IMR-90 (cell line): ENCODE data around the gene FBLN1. TPM values are rescaled to one million over a fixed set of nuclear protein-coding genes. Genes with fewer than 3 reads are reported as not detected.

ENCODE experiments used
- ATAC-seq: fragments of 200-7000 bp; cut with Tn5 transposase; 2 replicates; pipeline ENCODE4 v1.9.1; 2020; ENCODE audit warnings: low read depth, mild to moderate bottlenecking, moderate library complexity
- BruUV-seq: library from RNA; stranded (reverse); fragments of 400-500 nt; replicated peaks from 2 replicates; lab custom pipeline; 2021; lab: Mats Ljungman, UMichigan
- CTCF ChIA-PET: fragments of 300-600 bp; formaldehyde crosslinking; extraction: SDS; loops from one replicate; lab custom pipeline; 2021; ENCODE audit warnings: antibody characterized with exemption; lab: Yijun Ruan, JAX
- POLR2A ChIA-PET: fragments of 300-600 bp; sonication (Branson Sonifier 250); formaldehyde crosslinking; loops from one replicate; lab custom pipeline; 2022; ENCODE audit warnings: antibody characterized with exemption; ENCODE audit not compliant: unreplicated experiment; lab: Charles Lee
- DNase-seq: peaks from one replicate; pipeline ENCODE4 v3.0.0; 2013
- H2AFZ ChIP-seq: replicated peaks from 2 replicates; pipeline ENCODE3; 2013; ENCODE audit warnings: low read length, mild to moderate bottlenecking; ENCODE audit not compliant: poor library complexity
- H2AK5ac ChIP-seq: 2 replicates; pipeline ENCODE4 v1.6.1; 2013; ENCODE audit warnings: low read depth, low read length, inconsistent platforms
- H2AK9ac ChIP-seq: replicated peaks from 2 replicates; pipeline ENCODE3; 2013; ENCODE audit warnings: mild to moderate bottlenecking, low read depth, low read length, moderate library complexity; ENCODE audit not compliant: poor library complexity
- H2BK120ac ChIP-seq: 2 replicates; pipeline ENCODE4 v1.6.1; 2013; ENCODE audit warnings: low read depth, low read length, inconsistent platforms
- H2BK15ac ChIP-seq: 3 replicates; pipeline ENCODE4 v1.6.1; 2013; ENCODE audit warnings: low read depth, low read length, inconsistent platforms
- H2BK20ac ChIP-seq: 2 replicates; pipeline ENCODE4 v1.6.1; 2013; ENCODE audit warnings: low read depth, mild to moderate bottlenecking, inconsistent platforms, low read length, moderate library complexity
- H2BK5ac ChIP-seq: 2 replicates; pipeline ENCODE4 v1.6.1; 2013; ENCODE audit warnings: mild to moderate bottlenecking, low read depth, low read length, inconsistent platforms; ENCODE audit not compliant: poor library complexity, severe bottlenecking
- H3K14ac ChIP-seq: replicated peaks from 2 replicates; pipeline ENCODE4 v1.6.1; 2013; ENCODE audit warnings: low read depth, low read length, inconsistent platforms
- H3K18ac ChIP-seq: 2 replicates; pipeline ENCODE4 v1.6.1; 2013; ENCODE audit warnings: low read depth, low read length, control low read depth
- H3K23ac ChIP-seq: 2 replicates; pipeline ENCODE4 v1.6.1; 2013; ENCODE audit warnings: low read depth, low read length, inconsistent platforms
- H3K27ac ChIP-seq: 2 replicates; pipeline ENCODE4 v1.5.1; 2013; ENCODE audit warnings: mild to moderate bottlenecking, control low read depth, low read length; ENCODE audit not compliant: insufficient read depth
- H3K27me3 ChIP-seq: 2 replicates; pipeline ENCODE4 v1.6.1; 2013; ENCODE audit warnings: low read length; ENCODE audit not compliant: control insufficient read depth, insufficient read depth
- H3K36me3 ChIP-seq: 2 replicates; pipeline ENCODE4 v1.6.1; 2013; ENCODE audit warnings: low read length, mixed read lengths; ENCODE audit not compliant: control insufficient read depth, insufficient read depth
- H3K4ac ChIP-seq: 2 replicates; pipeline ENCODE4 v1.6.1; 2013; ENCODE audit warnings: low read depth, low read length, inconsistent platforms
- H3K4me1 ChIP-seq: 2 replicates; pipeline ENCODE4 v1.6.1; 2013; ENCODE audit warnings: low read length, mixed read lengths; ENCODE audit not compliant: control insufficient read depth, insufficient read depth
- H3K4me2 ChIP-seq: 2 replicates; pipeline ENCODE4 v1.6.1; 2013; ENCODE audit warnings: low read depth, mild to moderate bottlenecking, control low read depth, low read length, moderate library complexity
- H3K4me3 ChIP-seq: 2 replicates; pipeline ENCODE4 v1.5.1; 2013; ENCODE audit warnings: low read depth, mild to moderate bottlenecking, control low read depth, low read length, moderate library complexity; ENCODE audit not compliant: insufficient read depth
- H3K56ac ChIP-seq: 2 replicates; pipeline ENCODE4 v1.6.1; 2013; ENCODE audit warnings: low read length, inconsistent platforms; ENCODE audit not compliant: insufficient read depth; ENCODE audit errors: extremely low read depth
- H3K79me1 ChIP-seq, 2 experiments: 2 replicates each; pipeline ENCODE4 v1.6.1; 2013; ENCODE audit warnings: low read length in 2 of 2, inconsistent platforms in 1 of 2, low read depth in 1 of 2
- H3K9ac ChIP-seq: 2 replicates; pipeline ENCODE4 v1.6.1; 2013; ENCODE audit warnings: low read depth, low read length, control low read depth
- H3K9me1 ChIP-seq: 2 replicates; pipeline ENCODE4 v1.6.1; 2013; ENCODE audit warnings: low read length, inconsistent platforms; ENCODE audit not compliant: insufficient read depth
- H3K9me3 ChIP-seq: 2 replicates; pipeline ENCODE4 v1.6.1; 2013; ENCODE audit warnings: low read length; ENCODE audit not compliant: control insufficient read depth, insufficient read depth
- H4K20me1 ChIP-seq: 2 replicates; pipeline ENCODE4 v1.6.1; 2013; ENCODE audit warnings: low read length, inconsistent platforms; ENCODE audit not compliant: insufficient read depth
- H4K5ac ChIP-seq: 2 replicates; pipeline ENCODE4 v1.6.1; 2013; ENCODE audit warnings: mild to moderate bottlenecking, low read depth, low read length, control low read depth
- H4K8ac ChIP-seq, 2 experiments: 2 replicates each; pipeline ENCODE4 v1.6.1; 2013; ENCODE audit warnings: low read depth in 2 of 2, low read length in 2 of 2, control low read depth in 1 of 2, inconsistent platforms in 1 of 2
- H4K91ac ChIP-seq: 2 replicates; pipeline ENCODE4 v1.6.1; 2013; ENCODE audit warnings: low read depth, low read length, inconsistent platforms; ENCODE audit not compliant: insufficient read depth
- MXI1 ChIP-seq: IDR thresholded peaks from 2 replicates; pipeline ENCODE4 v1.6.1; 2012; ENCODE audit warnings: low read depth, mild to moderate bottlenecking, low read length, moderate library complexity, borderline replicate concordance
- WGBS, 2 experiments: methylation state at CpG; one replicate each; pipeline versions ENCODE4 v1.1.5 to v1.1.7; 2013; ENCODE audit warnings: missing lambda C conversion rate in 2 of 2; ENCODE audit not compliant: insufficient read length in 1 of 2; ENCODE audit errors: extremely low coverage in 2 of 2; 5-methylcytosine and 5-hydroxymethylcytosine counted together
- dilution Hi-C: fragments of 300-500 bp; cut with HindIII; formaldehyde crosslinking; loops from one replicate; pipeline ENCODE4 v1.14.3; 2018; ENCODE audit warnings: low sequenced_read_pairs; ENCODE audit not compliant: unreplicated experiment
- in situ Hi-C: fragments of 300-500 bp; cut with MboI; formaldehyde crosslinking; loops from 3 replicates; pipeline ENCODE4 v1.14.3; 2019; ENCODE audit warnings: low sequenced_read_pairs, inconsistent platforms, mixed read lengths
- intact Hi-C: fragments of 100-400 bp; cut with micrococcal nuclease; formaldehyde crosslinking; loops from 2 replicates; pipeline ENCODE4 v1.10.0; 2022
- polyA plus RNA-seq, 3 experiments: library from polyadenylated mRNA; depleted of rRNA; stranded (reverse); fragments of >200 nt; gene quantifications; 2 replicates each; pipeline ENCODE4 v1.2.3, GENCODE V29; 2012; ENCODE audit warnings: low replicate concordance in 1 of 3
- total RNA-seq: library from RNA; depleted of rRNA; stranded (reverse); fragments of >200 nt; gene quantifications from 2 replicates; pipeline ENCODE4 v1.2.3, GENCODE V29; 2012

FBLN1 gene
- total and polyA plus RNA-seq, 2 of the 4 experiments (the other 2 are of a cell fraction) = 11.3 to 87.9 TPM

GRCh38 chr22:45497351-45498145 is 5.1 kb upstream of the FBLN1 start:
- ATAC-seq (peak; percentile 38), DNase-seq (peak; percentile 63)
- no TSS peak for BruUV-seq
- Histone ChIP-seq H4K91ac (0 out of 2 replicates have a peak overlapping the region, but pooled peaks have one; percentile 54), H3K23ac (peak overlapping the region; percentile 41; the same call in 1 of the 2 replicates), H3K4me2 (peak overlapping the region; percentile 86), H3K4ac (peak overlapping the region; percentile 73), H2AK9ac (no peak overlapping the region), H4K5ac (peak overlapping the region; percentile 89), H4K20me1 (no peaks in the 10 kb centered on the region), H4K8ac (peak overlapping the region; percentile 16 to 55; a peak in 3 of 4 replicates), H3K79me1 (peaks cover 0 to 4% of the 10 kb centered on the region in 2 experiments; a peak in 1 of 4 replicates), H3K14ac (peak overlapping the region; percentile 82; the same call in 1 of the 2 replicates), H2AK5ac (no peak overlapping the region; the same call in 1 of the 2 replicates), H2BK20ac (peak overlapping the region; percentile 30; the same call in 1 of the 2 replicates), H3K56ac (peak overlapping the region; percentile 23; the same call in 1 of the 2 replicates), H3K9me1 (peaks cover 15% of the 10 kb centered on the region; the same call in 1 of the 2 replicates), H3K36me3 (no peaks in the 10 kb centered on the region), H2BK15ac (peak overlapping the region; percentile 27; the same call in 1 of the 3 replicates), H3K9ac (peak overlapping the region; percentile 26; the same call in 1 of the 2 replicates), H3K4me3 (peak overlapping the region; percentile 14; the same call in 1 of the 2 replicates), H2AFZ (peak overlapping the region; percentile 82), H3K9me3 (no peaks in the 10 kb centered on the region; the same call in 1 of the 2 replicates), H3K4me1 (peaks cover 28% of the 10 kb centered on the region), H3K27me3 (no peaks in the 10 kb centered on the region), H3K27ac (peak overlapping the region; percentile 73; the same call in 1 of the 2 replicates), H3K18ac (peak overlapping the region; percentile 71), H2BK120ac (peak overlapping the region; percentile 59), H2BK5ac (peak overlapping the region; percentile 81)
- CTCF ChIA-PET = interaction anchor here (0.6 to 0.9 kb wide), 2 partner anchors 45 to 231 kb away, joined by 3 to 5 read pairs; no protein-coding TSS in a partner anchor
- no peak for TF ChIP-seq MXI1
- intact Hi-C loops = loop anchor here (2.0 kb wide), 1 partner anchor 19 kb away; no protein-coding TSS in a partner anchor
- 20% methylated on average over 1 of the region's 10 CpGs; no CpG with 5 or more reads in 1 of the 2 experiments for whole genome bisulfite sequencing, 2 experiments
- in situ Hi-C loops = no loop called here
- dilution Hi-C loops = no loop called here
- POLR2A ChIA-PET = no interaction called here
